Neuronal stem cell (in vitro differentiated cells): Measurements from ENCODE around the gene FBXO3.

ENCODE experiments used
- DNase-seq: peaks from one replicate; pipeline ENCODE4 v3.0.0-alpha.2; 2013; ENCODE audit warnings: low spot score
- H2AFZ ChIP-seq: one replicate; pipeline ENCODE4 v1.6.1; 2013; ENCODE audit warnings: mild to moderate bottlenecking, low read length, inconsistent platforms
- H2AK5ac ChIP-seq: 2 replicates; pipeline ENCODE4 v1.6.1; 2013; ENCODE audit warnings: low read depth, mild to moderate bottlenecking, inconsistent platforms, low read length, moderate library complexity, mixed read lengths
- H2BK120ac ChIP-seq: 2 replicates; pipeline ENCODE4 v1.6.1; 2013; ENCODE audit warnings: low read depth, mild to moderate bottlenecking, inconsistent platforms, low read length, moderate library complexity, mixed read lengths
- H2BK12ac ChIP-seq: one replicate; pipeline ENCODE4 v1.6.1; 2013; ENCODE audit warnings: low read length, inconsistent platforms
- H2BK15ac ChIP-seq: 2 replicates; pipeline ENCODE4 v1.6.1; 2013; ENCODE audit warnings: mild to moderate bottlenecking, low read length, inconsistent platforms, mixed read lengths
- H2BK5ac ChIP-seq: one replicate; pipeline ENCODE4 v1.6.1; 2013; ENCODE audit warnings: inconsistent platforms, mild to moderate bottlenecking, low read length, moderate library complexity
- H3K14ac ChIP-seq: one replicate; pipeline ENCODE4 v1.6.1; 2013; ENCODE audit warnings: low read length, inconsistent platforms
- H3K18ac ChIP-seq: 2 replicates; pipeline ENCODE4 v1.6.1; 2013; ENCODE audit warnings: low read length, inconsistent platforms
- H3K23ac ChIP-seq: 2 replicates; pipeline ENCODE4 v1.6.1; 2013; ENCODE audit warnings: low read depth, mild to moderate bottlenecking, mixed read lengths, low read length, inconsistent platforms; ENCODE audit not compliant: poor library complexity
- H3K27ac ChIP-seq: replicated peaks from 3 replicates; pipeline ENCODE4 v1.5.1; 2013; ENCODE audit warnings: low read length, inconsistent platforms
- H3K27me3 ChIP-seq, 3 experiments: 2 replicates each; pipeline ENCODE4 v1.6.1; 2013; ENCODE audit warnings: low read length in 3 of 3, mild to moderate bottlenecking in 2 of 3, inconsistent platforms in 1 of 3, low read depth in 1 of 3, mixed read lengths in 1 of 3, moderate library complexity in 1 of 3; ENCODE audit not compliant: control insufficient read depth in 3 of 3, insufficient read depth in 3 of 3
- H3K36me3 ChIP-seq, 2 donors: replicated peaks in 1 of 2; 2 replicates each; pipeline ENCODE4 v1.6.1; 2013; ENCODE audit warnings: low read length in 2 of 2; ENCODE audit not compliant: control insufficient read depth in 2 of 2, insufficient read depth in 2 of 2
- H3K4ac ChIP-seq: 2 replicates; pipeline ENCODE4 v1.6.1; 2013; ENCODE audit warnings: inconsistent platforms, mild to moderate bottlenecking, low read length, moderate library complexity
- H3K4me1 ChIP-seq, 2 donors: 1 replicate in 1 of 2; 2 replicates in 1 of 2; pipeline ENCODE4 v1.6.1; 2013; ENCODE audit warnings: low read length in 2 of 2, low read depth in 1 of 2; ENCODE audit not compliant: control insufficient read depth in 2 of 2, insufficient read depth in 1 of 2
- H3K4me2 ChIP-seq: one replicate; pipeline ENCODE4 v1.6.1; 2013; ENCODE audit warnings: mild to moderate bottlenecking, low read length, inconsistent platforms; ENCODE audit not compliant: insufficient read depth, poor library complexity, severe bottlenecking
- H3K4me3 ChIP-seq, 2 donors: 2 replicates each; pipeline ENCODE4 v1.5.1; 2013; ENCODE audit warnings: low read length in 2 of 2, mild to moderate bottlenecking in 2 of 2, inconsistent platforms in 1 of 2, moderate library complexity in 1 of 2
- H3K79me1 ChIP-seq: one replicate; pipeline ENCODE4 v1.6.1; 2013; ENCODE audit warnings: low read depth, mild to moderate bottlenecking, inconsistent platforms, low read length, moderate library complexity
- H3K9ac ChIP-seq: one replicate; pipeline ENCODE4 v1.6.1; 2013; ENCODE audit warnings: mild to moderate bottlenecking, low read depth, low read length, inconsistent platforms; ENCODE audit not compliant: poor library complexity
- H3K9me3 ChIP-seq, 2 donors: replicated peaks in 1 of 2; 2 replicates each; pipeline versions ENCODE3 to v1.6.1; 2013; ENCODE audit warnings: low read length in 2 of 2, mild to moderate bottlenecking in 2 of 2, inconsistent platforms in 1 of 2, low read depth in 1 of 2, mixed read lengths in 1 of 2, moderate library complexity in 1 of 2; ENCODE audit not compliant: control insufficient read depth in 2 of 2, insufficient read depth in 1 of 2
- H4K8ac ChIP-seq: one replicate; pipeline ENCODE4 v1.6.1; 2013; ENCODE audit warnings: low read depth, mild to moderate bottlenecking, inconsistent platforms, low read length, moderate library complexity
- H4K91ac ChIP-seq: one replicate; pipeline ENCODE4 v1.6.1; 2013; ENCODE audit warnings: low read length, low read depth, mild to moderate bottlenecking, inconsistent platforms; ENCODE audit not compliant: poor library complexity
- WGBS, 2 donors: extraction: QIAGEN DNeasy Blood & Tissue Kit; methylation state at CpG; one replicate each; pipeline ENCODE4 v1.1.7; 2013; ENCODE audit warnings: missing lambda C conversion rate in 2 of 2, mixed read lengths in 1 of 2; ENCODE audit not compliant: insufficient read length in 2 of 2, insufficient replicate concordance in 1 of 2; ENCODE audit errors: extremely low coverage in 2 of 2; 5-methylcytosine and 5-hydroxymethylcytosine counted together

Gene FBXO3

DNA sequence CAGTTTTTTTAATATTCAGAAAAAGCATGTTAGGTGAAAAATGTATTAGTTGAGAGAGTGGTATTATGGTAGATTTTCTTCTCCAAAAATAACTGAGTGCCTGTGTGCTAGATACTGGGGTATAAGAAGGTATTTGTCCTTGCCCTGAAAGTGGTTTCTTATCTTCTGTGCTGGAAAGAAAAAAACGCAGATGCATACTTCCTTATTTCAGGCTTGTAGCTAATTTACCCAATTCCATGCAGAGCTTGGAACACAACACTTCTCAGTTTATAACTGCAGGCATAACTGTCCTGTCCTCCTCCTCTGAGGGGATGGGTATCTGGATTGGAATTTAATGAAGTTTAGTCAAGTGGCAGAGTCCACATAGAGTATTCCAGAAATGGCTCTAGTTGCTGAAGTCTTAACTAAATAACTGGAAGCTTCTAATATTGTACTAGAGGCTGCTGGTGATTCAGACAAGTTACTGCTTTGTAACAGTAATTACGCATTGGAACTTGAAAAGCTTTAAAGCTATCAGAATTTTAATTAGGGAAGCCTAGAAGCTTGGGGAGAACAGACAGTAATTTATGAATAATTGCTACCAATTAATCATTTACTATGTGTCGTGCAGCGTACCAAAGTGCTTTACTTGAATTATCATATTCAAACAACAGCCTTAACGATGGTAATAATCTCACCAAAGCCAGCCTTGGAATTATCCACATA is 61.0 kb downstream of the FBXO3 start:
- Histone ChIP-seq H2BK12ac (no peak overlapping the region), H3K4me1 (no peaks in the 10 kb centered on the region), H3K4ac (no peak overlapping the region), H2BK120ac (no peak overlapping the region), H3K14ac (no peak overlapping the region), H3K27me3 (no peaks in the 10 kb centered on the region), H3K27ac (no peak overlapping the region), H3K9ac (no peak overlapping the region), H3K9me3 (no peaks in the 10 kb centered on the region), H2BK5ac (no peak overlapping the region), H3K4me2 (no peak overlapping the region), H4K91ac (no peak overlapping the region), H2AK5ac (no peak overlapping the region), H4K8ac (no peak overlapping the region), H2BK15ac (no peak overlapping the region), H3K23ac (no peak overlapping the region), H3K36me3 (peaks cover 24 to 79% of the 10 kb centered on the region in 2 donors), H2AFZ (no peak overlapping the region), H3K4me3 (no peak overlapping the region), H3K18ac (no peak overlapping the region), H3K79me1 (no peaks in the 10 kb centered on the region)
- WGBS, 2 donors: no CpG with 5 or more reads among the region's 5 CpGs
- no peak for DNase-seq

DNA sequence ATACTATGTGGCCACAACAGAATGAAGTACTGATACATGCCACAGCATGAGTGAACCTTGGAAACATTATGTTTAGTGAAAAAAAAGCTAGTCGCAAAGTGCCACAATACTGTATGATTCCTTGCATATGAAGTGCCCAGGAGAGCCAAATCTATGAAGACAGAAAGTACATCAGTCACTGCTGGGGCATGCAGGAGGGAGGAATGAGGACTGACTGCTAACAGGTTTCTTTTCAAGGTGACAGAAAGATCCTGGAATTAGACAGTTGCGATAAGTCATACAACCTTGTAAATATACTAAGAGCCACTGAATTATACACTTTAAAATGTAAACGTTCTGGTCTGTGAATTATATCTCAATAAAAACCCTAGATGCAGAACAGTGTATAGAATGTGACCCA is 61.9 kb downstream of the FBXO3 start:
- no peak overlapping the region for H2BK5ac ChIP-seq
- H3K14ac ChIP-seq: no peak overlapping the region
- H3K36me3 ChIP-seq: peaks cover 24 to 80% of the 10 kb centered on the region in 2 donors
- no CpG with 5 or more reads among the region's 3 CpGs for WGBS, 2 donors
- no peak overlapping the region for H3K23ac ChIP-seq
- no peak overlapping the region for H2BK120ac ChIP-seq
- H3K9ac ChIP-seq: no peak overlapping the region
- H3K27me3 ChIP-seq: no peaks in the 10 kb centered on the region
- H3K79me1 ChIP-seq: no peaks in the 10 kb centered on the region
- no peak overlapping the region for H2AFZ ChIP-seq
- no peak overlapping the region for H2BK15ac ChIP-seq
- H3K4me2 ChIP-seq: no peak overlapping the region
- H2BK12ac ChIP-seq: no peak overlapping the region
- no peak overlapping the region for H4K8ac ChIP-seq
- H4K91ac ChIP-seq: no peak overlapping the region
- H3K4me1 ChIP-seq: no peaks in the 10 kb centered on the region
- H3K4ac ChIP-seq: no peak overlapping the region
- H3K4me3 ChIP-seq: no peak overlapping the region
- H3K9me3 ChIP-seq: no peaks in the 10 kb centered on the region
- no peak overlapping the region for H2AK5ac ChIP-seq
- no peak overlapping the region for H3K27ac ChIP-seq
- no peak for DNase-seq
- no peak overlapping the region for H3K18ac ChIP-seq

DNA sequence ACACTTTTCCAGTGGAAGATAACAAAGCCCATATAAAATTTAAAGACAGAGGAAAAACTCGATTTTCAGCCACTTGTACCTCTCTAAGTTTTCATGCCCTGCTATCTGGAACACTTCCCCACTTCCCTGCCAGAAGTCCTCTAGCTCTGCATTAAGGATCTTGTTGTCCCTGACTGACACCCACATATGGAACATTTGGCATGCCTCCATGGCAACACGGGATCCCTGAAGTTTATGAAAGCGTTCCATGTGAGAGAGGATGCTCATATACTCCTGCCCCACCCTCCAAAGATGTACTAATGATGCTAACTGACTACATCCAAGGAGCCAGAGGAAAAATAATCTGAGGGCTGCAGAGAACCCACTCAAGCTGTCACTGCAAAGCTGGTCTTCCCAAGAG is 64.9 kb downstream of the FBXO3 start:
- Histone ChIP-seq H3K23ac (no peak overlapping the region), H2AFZ (no peak overlapping the region), H2AK5ac (no peak overlapping the region), H3K18ac (no peak overlapping the region), H2BK12ac (no peak overlapping the region), H3K9ac (no peak overlapping the region), H4K91ac (no peak overlapping the region), H3K27me3 (no peaks in the 10 kb centered on the region), H2BK5ac (no peak overlapping the region), H3K36me3 (peaks cover 21 to 75% of the 10 kb centered on the region in 2 donors), H4K8ac (no peak overlapping the region), H3K4me1 (no peaks in the 10 kb centered on the region), H3K9me3 (no peaks in the 10 kb centered on the region), H3K79me1 (no peaks in the 10 kb centered on the region), H3K27ac (no peak overlapping the region), H3K4ac (no peak overlapping the region), H2BK15ac (no peak overlapping the region), H2BK120ac (no peak overlapping the region), H3K14ac (no peak overlapping the region), H3K4me2 (no peak overlapping the region), H3K4me3 (no peak overlapping the region)
- no CpG with 5 or more reads among the region's 3 CpGs for WGBS, 2 donors
- no peak for DNase-seq

DNA sequence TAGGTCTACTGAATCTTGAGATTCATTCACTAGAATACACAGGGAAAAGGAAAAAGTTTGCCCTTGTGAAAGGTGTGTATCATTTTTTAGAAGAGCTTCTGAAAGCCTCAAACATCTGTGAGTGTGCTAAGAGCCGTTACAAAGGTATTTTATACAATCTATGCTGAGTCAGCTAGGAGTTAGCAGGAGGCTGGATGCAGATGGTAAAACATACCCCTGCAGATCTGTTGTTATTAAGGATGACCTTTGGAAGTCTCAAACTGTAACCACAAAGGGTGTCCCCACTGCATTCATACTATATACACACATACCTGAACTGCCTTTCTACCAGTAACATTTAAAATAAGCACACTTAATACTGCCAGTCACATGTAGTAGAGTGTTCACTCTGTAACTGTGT is 65.3 kb downstream of the FBXO3 start:
- H3K18ac ChIP-seq: no peak overlapping the region
- H2BK12ac ChIP-seq: no peak overlapping the region
- H2BK5ac ChIP-seq: no peak overlapping the region
- no peak overlapping the region for H3K23ac ChIP-seq
- H3K9ac ChIP-seq: no peak overlapping the region
- no CpG with 5 or more reads among the region's 1 CpG for WGBS, 2 donors
- no peak overlapping the region for H4K91ac ChIP-seq
- no peaks in the 10 kb centered on the region for H3K9me3 ChIP-seq
- no peak overlapping the region for H2BK15ac ChIP-seq
- no peaks in the 10 kb centered on the region for H3K4me1 ChIP-seq
- H3K36me3 ChIP-seq: peaks cover 20 to 70% of the 10 kb centered on the region in 2 donors
- H3K27ac ChIP-seq: no peak overlapping the region
- H3K4me2 ChIP-seq: no peak overlapping the region
- H2AK5ac ChIP-seq: no peak overlapping the region
- no peak overlapping the region for H4K8ac ChIP-seq
- no peak overlapping the region for H3K14ac ChIP-seq
- no peak overlapping the region for H2AFZ ChIP-seq
- H3K4me3 ChIP-seq: no peak overlapping the region
- no peak overlapping the region for H2BK120ac ChIP-seq
- H3K79me1 ChIP-seq: no peaks in the 10 kb centered on the region
- no peak overlapping the region for H3K4ac ChIP-seq
- no peaks in the 10 kb centered on the region for H3K27me3 ChIP-seq
- no peak for DNase-seq
